GM18858 (cell line): ENCODE data around the gene SLC25A15.
"Not testable (repeated sequence)": the region's sequence is repeated elsewhere in the genome, so short reads cannot be mapped to it uniquely, and the experiment has no call there.

Source experiments
- ATAC-seq: cut with Tn5 transposase; IDR thresholded peaks from one replicate; pipeline ENCODE4 v1.9.1; 2021; ENCODE audit not compliant: unreplicated experiment

The SLC25A15 gene

GRCh38 chr13:40780822-40781401 is 8.5 kb upstream of the SLC25A15 start:
- ATAC-seq = no peak

- no peak for ATAC-seq
Observed at GRCh38 chr13:40781717-40782116, 7.7 kb upstream of the SLC25A15 start.

GRCh38 chr13:40782971-40783370 is 6.4 kb upstream of the SLC25A15 start:
- ATAC-seq = not testable (repeated sequence)

GRCh38 chr13:40784540-40784939 is 4.9 kb upstream of the SLC25A15 start:
- no peak for ATAC-seq

- no peak for ATAC-seq
Observed at GRCh38 chr13:40786568-40786996, 2.8 kb upstream of the SLC25A15 start.

- ATAC-seq = no peak
Observed at GRCh38 chr13:40787062-40787461, 2.3 kb upstream of the SLC25A15 start.

GRCh38 chr13:40788540-40789274 is 704 bp upstream of the SLC25A15 start:
- ATAC-seq = not testable (repeated sequence)

GRCh38 chr13:40790154-40790616 is 774 bp downstream of the SLC25A15 start:
- no peak for ATAC-seq

- ATAC-seq = peak; percentile 36
Observed at GRCh38 chr13:40792284-40793051, 3.1 kb downstream of the SLC25A15 start.

GRCh38 chr13:40793339-40793738 is 3.9 kb downstream of the SLC25A15 start:
- ATAC-seq = no peak

GRCh38 chr13:40794414-40795368 is 5.3 kb downstream of the SLC25A15 start:
- no peak for ATAC-seq

- ATAC-seq = no peak
Observed at GRCh38 chr13:40796649-40797048, 7.2 kb downstream of the SLC25A15 start.

- ATAC-seq = no peak
Observed at GRCh38 chr13:40798380-40798779, 9.0 kb downstream of the SLC25A15 start.

GRCh38 chr13:40799508-40799907 is 10.1 kb downstream of the SLC25A15 start:
- ATAC-seq = no peak

GRCh38 chr13:40800559-40800958 is 11.1 kb downstream of the SLC25A15 start:
- ATAC-seq = no peak

GRCh38 chr13:40801255-40802217 is 12.1 kb downstream of the SLC25A15 start:
- ATAC-seq = no peak

GRCh38 chr13:40803316-40803715 is 13.9 kb downstream of the SLC25A15 start:
- ATAC-seq = no peak

GRCh38 chr13:40806241-40806640 is 16.8 kb downstream of the SLC25A15 start:
- ATAC-seq = no peak

- ATAC-seq = no peak
Observed at GRCh38 chr13:40809471-40809870, 20.1 kb downstream of the SLC25A15 start.

GRCh38 chr13:40812102-40812501 is 22.7 kb downstream of the SLC25A15 start:
- ATAC-seq = no peak
